Stimulated activated CD8-positive, alpha-beta memory T cell treated with anti-CD3 and anti-CD28 coated beads, Interleukin-7, amount 100 ng/mL, for 1 hour (primary cell): ENCODE results near the gene DNAJC30.
"Not testable (repeated sequence)": the region's sequence is repeated elsewhere in the genome, so short reads cannot be mapped to it uniquely, and the experiment has no call there.

Source experiments
- DNase-seq, 2 donors: peaks; one replicate each; pipeline ENCODE4 v3.0.0-alpha.2; 2020; ENCODE audit warnings: low read depth in 2 of 2

The DNAJC30 gene

GRCh38 chr7:73683056-73683787 lies at the start of gene DNAJC30, which contains the start of gene BUD23:
TSS of gene DNAJC30 (minus strand) at chr7:73683453. CDS start at chr7:73683423, 30 bp downstream.
TSS of gene BUD23 (plus strand) at chr7:73683597. CDS start at chr7:73683626, 29 bp downstream.
- peak; percentile 92 to 94 for DNase-seq

GRCh38 chr7:73732397-73732796 lies 49.1 kb upstream of the DNAJC30 start:
- DNase-seq = no peak

- DNase-seq = no peak
Observed at GRCh38 chr7:73730485-73730884, 47.2 kb upstream of the DNAJC30 start.

GRCh38 chr7:73728551-73728950 lies 45.3 kb upstream of the DNAJC30 start:
- DNase-seq = no peak

DNA sequence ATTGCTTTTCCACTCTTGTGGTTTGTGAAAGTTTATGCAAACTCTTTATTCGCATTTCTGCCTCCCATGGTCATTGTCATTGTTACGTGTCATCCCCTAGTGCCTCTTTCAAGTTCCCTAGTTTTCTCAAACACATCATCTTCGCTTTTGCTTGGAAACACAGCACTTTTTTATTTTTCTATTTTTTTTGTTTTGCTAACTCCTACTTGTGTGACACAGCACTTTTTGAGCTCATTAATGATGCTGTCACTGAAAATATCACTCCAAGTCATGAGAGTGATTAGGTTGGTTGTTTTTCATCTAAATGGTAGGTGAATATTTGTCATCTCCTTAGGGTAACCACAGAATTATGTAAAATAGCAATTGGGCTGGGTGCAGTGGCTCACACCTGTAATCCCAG lies 44.7 kb upstream of the DNAJC30 start:
- DNase-seq = no peak

DNA sequence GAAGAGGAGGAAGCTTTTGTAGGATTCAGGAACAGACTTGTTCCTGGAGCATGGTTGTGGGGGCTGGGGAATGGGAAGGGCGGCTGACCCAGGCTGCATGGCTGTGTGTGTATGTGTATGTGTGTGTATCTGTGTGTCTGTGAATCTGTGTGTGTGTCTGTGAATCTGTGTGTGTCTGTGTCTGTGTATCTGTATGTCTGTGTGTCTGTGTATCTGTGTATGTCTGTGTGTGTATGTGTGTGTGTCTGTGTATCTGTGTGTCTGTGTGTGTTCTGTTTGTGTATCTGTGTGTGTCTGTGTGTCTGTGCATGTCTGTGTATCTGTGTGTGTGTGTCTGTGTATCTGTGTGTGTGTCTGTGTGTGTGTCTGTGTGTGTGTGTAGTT lies 42.8 kb upstream of the DNAJC30 start:
- DNase-seq = no peak

DNA sequence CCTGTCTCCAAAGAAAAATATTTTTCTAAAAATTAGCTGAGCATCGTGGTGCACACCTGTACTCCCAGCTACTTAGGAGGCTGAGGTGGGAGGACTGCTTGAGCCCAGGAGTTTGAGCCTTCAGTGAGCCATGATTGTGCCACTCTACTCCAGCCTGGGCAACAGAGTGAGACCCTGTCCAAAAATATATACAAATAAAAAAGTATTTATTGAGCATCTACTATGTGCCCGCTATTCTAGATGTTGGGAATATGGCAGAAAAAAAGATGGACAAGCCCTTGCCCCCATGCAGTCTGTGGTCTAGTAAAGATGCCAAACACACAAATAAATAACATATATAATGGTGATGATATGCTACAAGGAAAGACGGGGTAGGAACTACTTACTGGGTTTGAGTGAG lies 40.6 kb upstream of the DNAJC30 start:
- no peak for DNase-seq

- no peak for DNase-seq
Observed at GRCh38 chr7:73722785-73723184, 39.5 kb upstream of the DNAJC30 start.

DNA sequence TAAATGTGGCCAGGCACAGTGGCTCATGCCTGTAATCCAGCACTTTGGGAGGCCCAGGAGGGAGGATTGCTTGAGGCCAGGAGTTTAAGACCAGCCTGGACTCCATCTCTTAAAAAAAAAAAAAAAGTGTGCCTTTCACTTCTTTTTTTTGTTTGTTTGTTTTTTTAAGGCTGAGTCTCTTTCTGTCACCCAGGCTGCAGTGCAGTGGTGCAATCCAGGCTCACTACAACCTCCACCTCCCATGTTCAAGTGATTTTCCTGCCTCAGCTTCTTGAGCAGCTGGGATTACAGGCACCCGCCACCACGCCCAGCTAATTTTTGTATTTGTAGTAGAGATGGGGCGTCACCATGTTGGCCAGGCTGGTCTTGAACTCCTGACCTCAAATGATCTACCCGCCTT lies 38.9 kb upstream of the DNAJC30 start:
- not testable (repeated sequence) for DNase-seq

DNA sequence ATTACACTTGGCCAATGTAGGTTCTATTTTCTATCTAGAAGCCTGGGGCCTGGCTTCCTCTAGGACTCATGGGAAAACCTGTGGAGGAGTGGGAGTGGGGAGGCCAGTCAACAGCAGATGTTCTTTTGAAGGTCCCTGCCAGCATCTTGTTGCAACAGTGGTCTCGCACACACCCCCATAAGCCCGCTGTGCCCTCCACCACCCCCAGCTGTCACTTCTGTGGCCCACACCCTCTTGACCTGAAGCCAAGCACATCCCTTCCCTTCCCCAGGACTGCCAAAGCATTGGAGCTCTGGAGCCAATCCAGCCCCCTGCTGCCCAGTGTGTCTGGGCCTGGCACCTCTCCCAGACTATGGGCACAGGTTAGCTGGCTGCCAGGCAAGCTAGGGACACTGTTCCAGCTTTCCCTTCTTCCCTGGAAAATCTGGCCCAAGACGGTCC lies 38.1 kb upstream of the DNAJC30 start:
- no peak for DNase-seq

DNA sequence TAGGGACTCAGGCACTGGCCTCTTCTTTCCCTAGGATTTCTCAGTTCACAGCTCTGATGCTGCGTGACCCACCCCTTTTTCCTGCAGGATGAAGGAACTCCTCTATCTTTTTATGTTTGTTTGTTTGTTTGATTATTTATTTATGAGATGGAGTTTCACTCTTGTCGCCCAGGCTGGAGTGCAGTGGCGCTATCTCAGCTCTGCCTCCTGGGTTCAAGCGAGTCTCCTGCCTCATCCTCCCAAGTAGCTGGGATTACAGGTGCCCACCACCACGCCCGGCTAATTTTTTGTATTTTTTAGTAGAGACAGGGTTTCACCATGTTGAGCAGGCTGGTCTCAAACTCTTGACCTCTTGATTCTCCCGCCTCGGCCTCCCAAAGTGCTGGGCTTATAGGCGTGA lies 37.2 kb upstream of the DNAJC30 start:
- not testable (repeated sequence) for DNase-seq

DNA sequence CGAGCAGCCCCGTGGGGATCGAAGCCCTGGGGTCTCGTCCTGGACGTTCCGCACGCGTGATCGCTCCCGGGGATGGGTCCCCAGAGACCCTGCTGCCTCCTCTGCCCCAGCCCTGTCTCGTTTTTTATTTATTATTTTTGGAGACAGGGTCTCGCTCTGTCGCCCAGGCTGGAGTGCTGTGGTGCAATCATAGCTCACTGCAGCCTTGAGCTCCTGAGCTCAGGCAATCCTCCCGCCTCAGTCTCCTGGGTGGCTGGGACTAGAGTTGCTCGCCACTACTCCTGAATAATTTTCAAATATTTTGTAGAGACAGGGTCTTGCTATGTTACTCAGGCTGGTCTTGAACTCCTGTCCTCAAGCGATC lies 36.5 kb upstream of the DNAJC30 start:
- DNase-seq = no peak

DNA sequence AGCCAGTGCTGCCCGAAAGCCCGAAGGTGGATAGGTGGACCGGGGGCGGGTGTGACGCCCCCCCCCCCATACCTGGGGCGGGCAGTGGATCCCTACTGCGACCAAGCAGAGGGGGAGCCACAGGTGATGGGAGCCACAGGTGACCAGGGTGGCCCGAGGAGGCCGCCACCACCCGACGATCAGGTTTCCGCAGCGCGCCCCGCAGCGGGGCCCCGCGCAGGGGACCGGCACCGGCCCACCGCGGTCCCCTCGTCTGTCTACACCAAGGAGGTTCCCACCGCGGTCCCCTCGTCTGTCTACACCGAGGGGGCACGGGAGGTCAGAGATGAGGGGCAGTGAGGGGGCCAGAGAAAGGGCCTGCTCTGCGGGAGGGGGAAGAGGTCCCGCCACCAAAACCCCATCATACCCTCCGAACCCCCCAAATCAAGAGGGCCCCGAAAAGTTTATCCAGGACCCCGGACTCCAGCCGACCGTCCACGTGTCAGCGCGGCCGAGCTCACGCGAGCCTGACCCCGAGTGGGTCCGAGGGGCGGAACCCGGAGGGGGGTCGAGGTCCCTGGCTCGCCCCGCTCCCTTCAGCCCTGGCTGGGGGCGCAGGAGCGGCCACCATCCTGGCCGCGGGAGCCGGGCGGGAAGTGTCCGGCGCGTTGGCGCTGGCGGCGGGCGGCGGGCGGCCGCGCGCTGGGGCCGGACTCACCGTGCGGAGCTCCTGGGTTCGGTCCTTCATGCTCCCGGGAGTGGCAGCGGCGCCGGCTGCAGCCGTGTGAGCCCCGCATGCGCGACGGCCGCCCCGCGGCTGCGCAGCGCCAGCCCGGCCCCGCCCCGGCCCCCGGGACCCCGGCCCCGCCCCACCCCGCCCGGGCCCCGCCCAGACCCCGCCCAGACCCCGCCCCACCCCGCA lies 35.9 kb upstream of the DNAJC30 start, which contains the start of gene STX1A:
TSS of gene STX1A (minus strand) at position 765 of the 901 bp plus-strand sequence. CDS start at position 727, 38 bp downstream.
- DNase-seq = peak; percentile 30 to 50

- no peak for DNase-seq
Observed at GRCh38 chr7:73718438-73718881, 35.2 kb upstream of the DNAJC30 start.

GRCh38 chr7:73717991-73718405 lies 34.7 kb upstream of the DNAJC30 start:
- DNase-seq = peak; percentile 55 to 59

DNA sequence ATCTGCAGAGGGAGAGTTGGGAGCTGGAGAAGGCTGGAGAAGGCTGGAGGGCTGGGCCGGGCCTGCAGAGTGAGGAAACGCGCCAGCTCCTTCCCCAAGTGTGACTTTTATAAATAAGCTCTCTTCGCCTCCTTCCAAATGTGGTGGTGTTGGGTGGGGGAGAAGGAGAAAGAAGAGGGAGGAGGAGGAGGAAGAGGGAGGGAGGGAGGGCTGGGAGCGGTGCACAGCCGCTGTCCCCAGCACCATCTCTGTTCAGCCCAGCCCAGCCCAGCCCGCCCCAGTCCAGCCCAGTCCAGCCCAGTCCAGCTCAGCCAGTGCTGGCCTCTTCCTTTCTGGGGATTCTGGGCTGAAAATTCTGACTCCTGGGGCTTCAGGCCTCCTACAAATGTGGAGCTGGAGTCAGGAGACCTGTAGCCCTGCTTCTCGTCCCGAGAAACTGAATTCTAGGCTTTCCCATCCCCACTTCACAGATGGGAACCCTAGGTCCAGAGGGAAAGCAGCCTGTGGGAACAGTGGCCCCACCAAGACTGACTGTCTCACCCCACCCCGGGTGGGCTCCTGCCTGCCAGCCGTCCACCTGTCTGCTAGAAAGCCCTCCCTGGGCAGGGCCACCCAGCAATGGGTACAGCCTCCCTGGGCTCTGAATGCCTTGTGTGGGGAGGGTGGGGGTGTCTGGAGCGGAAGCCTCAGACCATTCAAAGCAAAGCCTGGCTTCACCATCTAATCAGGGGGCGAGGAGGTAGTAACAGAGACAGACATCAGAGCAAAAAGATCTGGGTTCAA lies 34.0 kb upstream of the DNAJC30 start:
- no peak for DNase-seq

- no peak for DNase-seq
Observed at GRCh38 chr7:73716318-73716890, 33.2 kb upstream of the DNAJC30 start.

- no peak for DNase-seq
Observed at GRCh38 chr7:73715648-73716317, 32.5 kb upstream of the DNAJC30 start.

- DNase-seq = not testable (repeated sequence)
Observed at GRCh38 chr7:73713319-73713718, 30.1 kb upstream of the DNAJC30 start.

- DNase-seq = no peak
Observed at GRCh38 chr7:73712773-73713172, 29.5 kb upstream of the DNAJC30 start.
